ENCODE measurements around the gene PROK2. TPM values are rescaled to one million over a fixed set of nuclear protein-coding genes. Genes with fewer than 3 reads are reported as not detected.

Gene PROK2
- total RNA-seq, 1 donor from 2014 or later = not detected

- Mint-ChIP-seq H3K9me3 (no peaks in the 10 kb centered on the region), H3K36me3 (ENCODE audit: low read depth) (peaks cover 19% of the 10 kb centered on the region), H3K27me3 (ENCODE audit: insufficient read depth) (no peaks in the 10 kb centered on the region), H3K4me1 (ENCODE audit: low read depth) (peaks cover 69% of the 10 kb centered on the region), H3K27ac (peak overlapping the region; percentile 95), H3K4me3 (peak overlapping the region; percentile 90)
- intact Hi-C loops (cut with micrococcal nuclease) = loop anchor here (1.0 to 10.0 kb wide), 12 partner anchors 12 to 1274 kb away; partner anchors contain the start of genes PPP4R2 and SHQ1
- DNase-seq (ENCODE audit: low spot score) = peak; percentile 69
Measured at GRCh38 chr3:71723452-71724170, 61.3 kb downstream of the PROK2 start.

- peak overlapping the region; percentile 69 for H3K27ac Mint-ChIP-seq
- no peaks in the 10 kb centered on the region for H3K9me3 Mint-ChIP-seq
- intact Hi-C loops (cut with micrococcal nuclease) = loop anchor here (1.0 to 10.0 kb wide), 12 partner anchors 11 to 1275 kb away; partner anchors contain the start of genes PPP4R2 and SHQ1
- DNase-seq (ENCODE audit: low spot score) = no peak
- H3K4me3 Mint-ChIP-seq = peak overlapping the region; percentile 76
- peaks cover 73% of the 10 kb centered on the region for H3K4me1 Mint-ChIP-seq (ENCODE audit: low read depth)
- H3K36me3 Mint-ChIP-seq (ENCODE audit: low read depth) = peaks cover 24% of the 10 kb centered on the region
- H3K27me3 Mint-ChIP-seq (ENCODE audit: insufficient read depth) = no peaks in the 10 kb centered on the region
Measured at GRCh38 chr3:71722693-71723092, 62.3 kb downstream of the PROK2 start.

Other genes starting within 250 kb of the PROK2 start
- gene FOXP1, start 201.4 kb downstream of the PROK2 start, total RNA-seq = 94.8 and 97.6 TPM in 2 replicates
- 20.6 and 21.8 TPM in 2 replicates for gene EIF4E3, start 59.7 kb downstream of the PROK2 start, total RNA-seq
- 0.70 and 1.3 TPM in 2 replicates for gene GPR27, start 31.3 kb downstream of the PROK2 start, total RNA-seq

Measured in activated T-helper 1 cell treated with anti-CD3 and anti-CD28 coated beads, Interleukin-12 subunit alpha, Interleukin-12 subunit beta, Interleukin-2, Interleukin-4 antibody, amounts not matched to agents 30 ng/mL and 10 ng/mL and 1 ng/mL, durations not matched to agents 14 hours and 24 hours and 36 hours (primary cell).